HEK293 (cell line): ENCODE results near the gene HADHB.
"Not testable (repeated sequence)": the region's sequence is repeated elsewhere in the genome, so short reads cannot be mapped to it uniquely, and the experiment has no call there.

Source experiments
- BCL11B ChIP-seq: fragments of 450-650 bp; formaldehyde crosslinking; IDR thresholded peaks from 2 replicates; pipeline ENCODE4 v1.5.1; 2016; ENCODE audit warnings: low read depth, missing biosample characterization, missing genetic modification characterization
- CTCF ChIP-seq: fragments of 450-650 bp; formaldehyde crosslinking; IDR thresholded peaks from 2 replicates; pipeline ENCODE4 v1.5.1; 2016; ENCODE audit warnings: missing biosample characterization, missing genetic modification characterization
- KLF8 ChIP-seq: fragments of 450-650 bp; formaldehyde crosslinking; IDR thresholded peaks from 2 replicates; pipeline ENCODE4 v1.5.1; 2016; ENCODE audit warnings: missing biosample characterization, missing genetic modification characterization
- ZBTB17 ChIP-seq: fragments of 450-650 bp; formaldehyde crosslinking; IDR thresholded peaks from 2 replicates; pipeline ENCODE4 v1.5.1; 2016; ENCODE audit warnings: missing biosample characterization, missing genetic modification characterization
- ZNF175 ChIP-seq: fragments of 450-650 bp; formaldehyde crosslinking; IDR thresholded peaks from 2 replicates; pipeline ENCODE4 v1.5.1; 2016; ENCODE audit warnings: missing biosample characterization, missing genetic modification characterization
- ZNF768 ChIP-seq: fragments of 450-650 bp; formaldehyde crosslinking; IDR thresholded peaks from 2 replicates; pipeline ENCODE4 v1.5.1; 2018; ENCODE audit warnings: missing biosample characterization, mild to moderate bottlenecking, missing genetic modification characterization

- TF ChIP-seq ZNF175 (tag by site-specific recombination); CTCF; BCL11B (tag by site-specific recombination); KLF8 (tag by site-specific recombination); ZNF768 (tag by site-specific recombination); ZBTB17 (tag by site-specific recombination): not testable (repeated sequence)
These were observed 14.1 kb downstream of the HADHB start for GRCh38 chr2:26258836-26259235.
